SKM-1 (cell line): ENCODE data around the gene OR7C2.
"Not testable (repeated sequence)": the region's sequence is repeated elsewhere in the genome, so short reads cannot be mapped to it uniquely, and the experiment has no call there.

Experiments used
- DNase-seq: peaks from one replicate; lab custom pipeline; 2025; ENCODE audit not compliant: unreplicated experiment; lab: John Stamatoyannopoulos, UW

The OR7C2 gene

DNA sequence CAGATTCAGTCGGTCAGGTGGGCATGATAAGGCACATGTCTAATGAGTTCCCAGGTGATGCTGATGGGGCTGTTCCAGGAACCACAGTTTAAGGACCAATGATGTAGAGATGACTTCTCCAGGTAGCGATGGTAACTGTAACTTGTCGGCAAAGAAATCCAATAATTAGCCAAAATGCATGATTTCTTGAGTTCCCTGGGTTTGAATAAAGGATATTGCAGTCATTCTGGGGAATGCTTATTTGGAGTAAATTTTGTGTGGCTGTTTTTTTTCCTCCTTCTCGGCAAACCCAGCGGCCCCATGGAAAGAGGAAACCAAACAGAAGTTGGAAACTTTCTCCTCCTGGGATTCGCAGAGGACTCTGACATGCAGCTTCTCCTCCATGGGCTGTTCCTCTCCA, at the start of gene OR7C2:
Gene OR7C2, plus strand, starts transcription at position 301 of the 400 bp plus-strand sequence. Its CDS starts 0 bp downstream, at position 301.
- DNase-seq = no peak

DNA sequence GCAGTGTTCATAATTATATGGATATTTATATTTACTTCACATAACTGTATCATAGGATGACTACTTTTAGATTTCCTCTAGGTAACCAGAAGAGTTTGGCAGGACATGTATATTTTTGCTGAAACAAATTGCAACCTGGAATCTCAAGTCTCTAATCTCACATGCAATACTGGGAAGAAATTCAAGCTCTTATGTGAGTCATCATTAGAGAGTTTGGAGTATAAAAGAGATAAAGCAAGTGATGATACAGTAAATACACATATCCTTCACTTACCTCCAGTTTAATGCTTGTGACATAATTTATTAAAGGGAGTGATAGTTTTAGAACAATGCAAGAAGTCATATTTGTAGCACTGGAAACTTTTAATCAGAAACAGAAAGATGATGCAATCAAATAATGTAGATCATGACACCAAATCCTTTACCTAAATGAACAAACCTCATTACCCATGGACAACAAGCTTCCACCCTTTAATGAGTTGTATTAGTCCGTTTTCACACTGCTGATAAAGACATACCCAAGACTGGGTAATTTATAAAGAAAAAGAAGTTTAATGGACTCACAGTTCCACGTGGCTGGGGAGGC, 39.5 kb upstream of the OR7C2 start:
- no peak for DNase-seq

DNA sequence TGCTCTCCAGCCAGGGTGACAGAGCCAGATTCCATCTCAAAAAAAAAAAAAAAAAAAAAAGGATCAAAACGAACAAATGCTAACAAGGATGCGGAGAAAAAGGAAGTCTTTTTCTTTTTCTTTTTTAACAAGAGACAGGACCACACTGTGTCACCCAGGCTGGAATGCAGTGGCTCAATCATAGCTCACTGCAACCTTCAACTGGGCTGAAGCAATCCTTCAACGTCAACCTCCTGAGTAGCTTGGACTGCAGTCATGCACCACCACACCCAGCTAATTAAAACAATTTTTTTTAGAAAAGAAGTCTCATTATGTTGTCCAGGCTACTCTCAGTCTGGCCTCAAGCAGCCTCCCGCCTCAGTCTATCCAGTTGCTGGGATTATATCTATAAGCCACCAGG, 34.6 kb upstream of the OR7C2 start:
- DNase-seq = no peak

DNA sequence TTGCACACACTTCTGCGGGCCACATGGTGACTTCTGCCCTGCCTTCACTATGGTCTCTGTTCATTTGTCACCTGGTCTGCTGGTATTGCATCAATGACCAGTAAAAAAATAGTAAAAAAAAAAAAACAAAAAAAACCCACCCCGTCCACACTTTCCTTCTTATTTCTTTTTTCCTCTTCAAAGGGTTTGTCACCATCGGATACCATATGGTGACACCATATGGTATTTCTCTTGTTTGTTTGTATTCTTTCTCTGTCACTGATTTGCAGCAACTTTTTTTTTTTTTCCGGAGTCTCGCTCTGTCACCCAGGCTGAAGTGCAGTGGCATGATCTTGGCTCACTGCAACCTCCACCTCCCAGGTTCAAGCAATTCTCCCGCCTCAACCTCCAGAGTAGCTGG, 26.2 kb upstream of the OR7C2 start:
- no peak for DNase-seq

DNA sequence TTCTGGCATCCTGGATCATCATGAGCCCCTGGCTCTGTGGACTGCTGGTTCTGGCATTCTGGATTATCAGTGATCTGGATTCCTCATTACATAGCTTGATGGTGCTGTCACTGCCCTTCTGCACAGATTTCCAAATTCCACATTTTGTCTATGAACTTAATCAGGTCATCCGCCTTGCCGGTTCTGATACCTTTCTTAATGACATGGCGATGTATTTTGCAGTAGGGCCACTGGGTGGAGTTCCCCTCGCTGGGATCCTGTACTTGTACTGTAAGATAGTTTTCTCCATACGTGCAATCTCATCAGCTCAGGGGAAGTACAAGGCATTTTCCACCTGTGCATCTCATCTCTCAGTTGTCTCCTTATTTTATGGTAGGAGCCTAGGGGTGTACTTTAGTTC, 24.4 kb upstream of the OR7C2 start:
- no peak for DNase-seq

DNA sequence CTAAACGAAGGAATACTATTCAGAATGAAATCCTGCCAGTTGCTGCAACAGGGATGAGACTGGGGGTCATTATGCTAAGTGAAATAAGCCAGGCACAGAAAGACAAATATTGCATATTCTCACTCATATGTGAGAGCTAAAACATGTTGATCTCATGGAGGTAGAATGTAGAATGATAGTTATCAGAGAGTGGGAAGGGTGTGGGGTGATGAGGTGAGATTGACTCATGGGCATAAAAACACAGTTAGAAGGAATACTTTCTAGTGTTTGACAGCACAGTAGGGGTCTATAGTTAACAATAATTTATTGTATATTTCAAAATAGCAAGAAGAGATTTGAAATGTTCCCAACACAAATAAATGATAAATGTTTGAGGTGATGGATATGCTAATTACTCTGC, 7.8 kb upstream of the OR7C2 start:
- no peak for DNase-seq

DNA sequence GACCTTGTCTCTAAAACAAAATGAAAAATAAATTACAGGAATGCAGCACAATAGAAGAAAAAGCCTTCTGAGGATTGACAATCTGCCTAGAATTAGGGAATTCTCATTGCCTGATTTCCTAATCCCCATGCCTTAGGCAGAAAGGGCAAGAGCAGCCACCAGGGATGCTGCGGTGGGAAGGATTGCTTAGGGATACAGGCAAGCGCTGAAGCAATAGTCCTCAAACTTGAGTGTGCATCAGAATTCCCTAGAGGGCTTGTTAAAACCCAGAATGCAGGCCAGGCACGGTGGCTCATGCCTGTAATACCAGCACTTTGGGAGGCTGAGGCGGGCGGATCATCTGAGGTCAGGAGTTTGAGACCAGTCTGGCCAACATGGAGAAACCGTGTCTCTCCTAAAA, 1.0 kb upstream of the OR7C2 start:
- DNase-seq = no peak

DNA sequence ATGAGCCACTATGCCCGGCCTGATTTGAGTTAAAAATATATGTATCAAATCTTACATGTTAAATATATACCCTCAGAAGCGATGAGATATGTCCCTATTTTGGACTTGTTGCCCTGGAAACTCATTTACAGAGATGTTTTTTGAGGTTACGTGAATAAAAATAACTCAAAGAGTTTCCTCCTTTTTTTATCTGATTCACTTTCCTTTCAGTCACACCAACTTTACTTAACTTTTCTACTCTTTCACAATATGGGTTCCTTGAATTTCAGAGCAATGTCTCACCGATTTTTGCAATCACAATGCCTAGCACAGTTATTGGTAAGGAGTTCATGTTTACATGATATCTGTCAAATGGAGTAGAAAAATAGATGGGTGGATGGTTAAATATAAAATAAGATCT, 2.3 kb downstream of the OR7C2 start:
- peak; percentile 77 for DNase-seq

DNA sequence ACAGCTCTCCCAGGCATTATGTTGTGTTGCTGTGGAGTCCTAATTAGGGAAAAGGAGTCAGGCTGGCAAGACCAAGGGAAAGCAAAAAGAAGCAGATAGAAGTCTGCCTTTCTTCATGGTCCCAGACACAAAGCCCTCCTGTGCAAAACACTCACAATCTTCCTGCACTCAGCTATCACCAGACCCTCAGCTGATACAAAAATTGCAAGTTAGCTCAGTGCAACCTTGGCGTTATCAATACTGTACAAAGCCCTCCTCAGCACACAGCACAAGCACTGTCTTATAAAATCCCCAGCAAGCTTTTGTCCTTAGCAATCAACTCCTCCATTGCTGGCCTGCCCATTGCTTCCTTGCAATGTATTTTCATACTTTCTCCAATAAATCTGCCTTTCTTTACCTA, 3.2 kb downstream of the OR7C2 start:
- no peak for DNase-seq

DNA sequence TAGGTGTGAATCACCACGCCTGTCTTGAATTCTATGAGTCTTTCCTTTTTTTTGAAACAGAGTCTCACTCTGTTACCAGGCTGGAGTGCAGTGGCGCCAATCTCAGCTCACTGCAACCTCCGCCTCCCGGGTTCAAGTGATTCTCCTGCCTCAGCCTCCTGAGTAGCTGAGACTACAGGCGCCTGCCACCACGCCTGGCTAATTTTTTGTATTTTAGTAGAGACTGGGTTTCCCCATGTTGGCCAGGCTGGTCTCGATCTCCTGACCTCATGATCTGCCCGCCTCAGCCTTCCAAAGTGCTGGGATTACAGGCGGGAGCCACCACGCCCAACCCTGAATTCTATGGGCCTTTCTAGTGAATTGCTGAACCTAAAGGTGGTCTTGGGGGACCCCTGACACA, 8.1 kb downstream of the OR7C2 start:
- DNase-seq = not testable (repeated sequence)

DNA sequence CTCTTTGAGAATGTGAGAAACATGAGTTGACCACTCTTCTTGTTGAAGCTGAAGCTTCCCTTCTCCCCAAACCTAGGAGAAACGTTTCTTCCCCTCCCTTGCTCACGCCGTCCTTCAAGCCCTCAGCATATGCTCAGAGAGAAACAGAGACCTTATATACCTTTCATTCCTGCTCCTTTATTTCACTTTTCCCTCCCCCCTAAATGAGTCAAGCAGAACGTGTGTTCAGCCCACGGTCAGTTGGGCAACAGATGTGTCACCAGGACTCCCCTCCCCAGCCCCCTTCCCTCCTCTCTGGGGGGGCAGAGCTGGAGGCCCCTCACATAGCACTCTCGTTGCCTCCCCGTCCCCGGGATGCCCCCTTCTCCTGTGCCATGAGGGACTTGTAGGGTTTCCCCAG, 8.6 kb downstream of the OR7C2 start:
- no peak for DNase-seq

DNA sequence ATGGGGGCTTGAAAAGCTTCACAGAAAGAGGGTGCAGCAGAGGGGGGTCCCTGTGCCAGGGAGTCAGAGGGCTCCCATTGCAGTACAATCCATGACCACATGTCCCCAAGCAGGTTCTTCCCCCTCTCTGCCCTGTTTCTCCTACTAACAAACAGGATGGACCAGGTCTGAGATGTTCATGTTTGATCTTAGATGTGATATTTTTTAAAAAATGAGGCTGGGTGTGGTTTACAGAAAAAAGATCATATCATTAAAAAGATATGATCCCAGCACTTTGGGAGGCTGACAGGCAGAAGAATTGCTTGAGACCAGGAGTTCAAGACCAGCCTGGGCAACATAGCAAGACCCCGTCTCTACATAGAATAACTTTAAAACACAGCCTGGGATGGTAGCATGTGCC, 9.1 kb downstream of the OR7C2 start:
- no peak for DNase-seq

DNA sequence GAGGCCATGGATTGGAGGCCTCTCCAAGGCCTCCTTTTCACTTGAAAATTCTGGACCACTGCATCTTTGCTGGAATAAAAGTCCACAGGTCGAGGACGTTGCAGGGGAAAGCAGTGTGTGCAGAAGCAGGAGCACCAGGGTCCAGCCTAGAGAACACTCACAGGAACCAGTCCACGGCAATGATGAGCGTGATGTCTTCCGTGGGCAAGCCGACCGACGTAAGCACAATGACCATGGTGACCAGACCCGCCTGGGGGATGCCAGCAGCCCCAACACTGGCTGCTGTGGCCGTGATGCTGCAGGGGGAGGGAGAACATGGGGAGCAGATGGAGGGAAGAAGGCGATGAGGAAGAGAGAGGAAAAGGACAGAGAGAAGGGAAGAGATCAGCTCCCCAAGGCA, 11.5 kb downstream of the OR7C2 start:
- no peak for DNase-seq

DNA sequence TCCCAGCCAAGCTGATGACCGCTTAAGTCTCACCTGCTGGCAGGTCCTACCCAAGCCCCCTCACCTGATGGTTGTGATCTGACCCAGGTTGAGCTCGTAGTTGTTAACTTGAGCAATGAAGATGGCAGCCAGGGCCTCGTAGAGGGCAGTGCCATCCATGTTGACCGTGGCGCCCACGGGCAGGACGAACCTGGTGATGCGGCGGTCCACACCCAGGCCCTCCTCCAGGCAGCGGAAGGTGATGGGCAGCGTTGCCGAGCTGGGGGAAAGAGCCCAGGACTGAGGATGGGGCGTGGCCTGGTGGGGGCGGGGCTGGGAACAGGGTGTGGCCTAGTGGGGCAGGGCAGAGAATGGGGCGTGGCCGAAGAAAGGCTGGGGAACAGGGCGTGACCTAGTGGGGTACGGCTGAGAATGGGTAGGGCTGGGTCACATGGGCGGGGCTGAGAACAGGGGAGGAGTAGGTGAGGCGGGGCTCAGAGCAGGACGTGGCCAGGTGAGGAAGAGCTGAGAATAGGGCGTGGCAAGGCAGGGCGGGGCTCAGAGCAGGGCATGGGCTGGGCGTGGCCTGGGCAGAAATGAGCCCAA, 12.9 kb downstream of the OR7C2 start:
- DNase-seq = no peak

DNA sequence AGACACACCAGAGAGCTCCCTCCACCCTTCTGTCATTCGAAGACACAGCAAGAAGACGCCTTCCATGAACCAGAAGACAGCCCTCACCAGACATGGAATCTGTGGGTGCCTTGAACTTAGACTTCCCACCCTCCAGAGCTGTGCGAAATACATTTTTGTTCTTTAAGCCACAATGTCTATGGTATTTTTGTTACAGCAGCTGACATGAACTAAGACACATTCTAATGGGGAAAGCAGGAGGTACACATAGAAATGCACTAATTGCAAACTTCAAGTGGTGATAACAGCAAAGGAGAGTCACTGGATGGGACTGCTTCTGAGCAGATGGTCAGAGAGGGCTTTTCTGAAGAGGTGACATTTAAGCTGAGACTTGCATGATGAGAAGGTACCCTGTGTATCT, 16.2 kb downstream of the OR7C2 start:
- no peak for DNase-seq

DNA sequence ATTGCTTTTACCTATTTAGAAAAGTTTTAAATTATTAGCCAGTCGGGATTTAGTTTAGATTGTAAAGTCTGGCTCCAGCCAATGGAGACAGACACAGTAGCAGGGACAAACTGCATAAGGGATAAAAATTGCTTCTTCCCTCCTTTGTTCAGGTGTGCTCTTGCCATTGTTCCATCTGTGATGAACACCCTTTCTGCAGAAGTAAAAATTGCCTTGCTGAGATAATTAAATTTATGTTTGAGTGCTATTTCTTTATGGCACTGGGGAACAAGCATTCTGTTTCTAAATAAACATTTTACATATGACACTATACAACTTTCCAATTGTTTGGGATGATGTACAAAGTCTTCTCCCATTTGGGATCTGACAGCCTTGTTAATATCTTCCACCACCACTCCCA, 18.0 kb downstream of the OR7C2 start:
- DNase-seq = no peak

DNA sequence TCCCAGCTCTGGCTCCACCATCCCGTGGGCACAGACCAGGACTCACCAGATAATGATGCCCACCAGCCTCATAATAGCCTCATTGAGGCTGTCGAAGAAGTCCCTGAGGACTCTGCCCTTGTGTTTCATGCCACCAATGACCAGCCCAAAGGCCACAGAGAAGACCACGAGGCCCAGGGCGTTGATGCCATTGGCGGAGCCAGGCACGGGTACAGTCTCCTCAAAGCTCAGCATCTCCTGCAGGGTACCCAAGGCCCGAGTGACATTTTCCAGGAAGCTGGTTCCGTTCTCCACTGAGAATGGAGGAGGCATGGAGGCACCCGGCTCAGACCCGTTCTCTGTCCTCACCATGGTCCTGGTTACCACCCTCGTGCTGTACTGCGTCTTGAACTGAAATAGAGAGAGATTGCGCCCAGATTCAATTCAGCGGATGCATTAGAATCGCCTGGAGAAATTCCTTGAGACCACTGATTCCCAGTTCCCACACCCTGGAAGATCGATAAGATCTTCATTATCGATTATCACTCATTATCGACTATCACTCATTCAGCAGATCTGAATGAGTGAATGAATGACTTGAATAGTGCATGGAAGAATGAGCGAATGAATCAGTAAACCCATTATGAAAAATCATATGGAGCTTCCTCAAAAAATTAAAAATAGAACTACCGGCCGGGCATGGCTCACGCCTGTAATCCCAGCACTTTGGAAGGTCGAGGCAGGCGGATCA, 20.8 kb downstream of the OR7C2 start:
- DNase-seq = no peak

DNA sequence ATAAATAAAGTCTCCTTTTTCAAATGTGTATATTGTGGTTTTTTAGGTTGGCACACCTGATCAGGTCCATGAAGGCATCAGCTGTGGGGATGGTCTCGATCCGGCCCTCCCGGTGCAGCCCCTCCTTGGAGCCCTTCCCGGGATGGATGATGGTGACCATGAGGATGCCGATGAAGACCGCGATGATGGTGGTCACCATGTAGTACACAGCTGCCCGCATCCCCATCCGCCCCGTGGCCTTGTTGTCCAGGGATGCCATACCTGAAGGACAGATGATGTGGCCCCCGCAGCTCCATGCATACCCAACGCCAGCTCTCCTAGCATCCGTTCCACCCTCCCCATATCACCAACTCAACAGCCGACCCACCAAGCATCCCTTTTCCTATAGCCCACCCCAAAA, 27.0 kb downstream of the OR7C2 start:
- DNase-seq = no peak

DNA sequence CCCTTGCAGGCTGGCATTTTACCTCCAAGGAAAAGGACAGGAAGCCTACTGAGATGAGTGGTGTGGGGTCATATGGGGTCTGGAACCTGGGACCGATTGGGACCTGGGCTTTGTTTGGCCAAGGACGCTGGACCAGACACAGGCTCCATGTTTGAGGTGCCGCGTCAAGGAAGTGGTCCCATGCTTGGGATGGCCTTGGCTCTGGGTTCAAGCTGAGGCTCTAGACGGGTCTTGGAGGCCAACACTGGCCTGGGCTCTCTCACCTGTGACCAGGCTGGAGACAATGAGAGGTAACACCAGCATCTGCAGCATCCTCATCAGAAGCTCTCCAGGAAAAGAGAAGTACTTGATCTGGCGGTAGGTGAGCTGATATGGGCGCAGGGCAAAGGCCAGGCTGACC, 30.2 kb downstream of the OR7C2 start:
- DNase-seq = no peak

DNA sequence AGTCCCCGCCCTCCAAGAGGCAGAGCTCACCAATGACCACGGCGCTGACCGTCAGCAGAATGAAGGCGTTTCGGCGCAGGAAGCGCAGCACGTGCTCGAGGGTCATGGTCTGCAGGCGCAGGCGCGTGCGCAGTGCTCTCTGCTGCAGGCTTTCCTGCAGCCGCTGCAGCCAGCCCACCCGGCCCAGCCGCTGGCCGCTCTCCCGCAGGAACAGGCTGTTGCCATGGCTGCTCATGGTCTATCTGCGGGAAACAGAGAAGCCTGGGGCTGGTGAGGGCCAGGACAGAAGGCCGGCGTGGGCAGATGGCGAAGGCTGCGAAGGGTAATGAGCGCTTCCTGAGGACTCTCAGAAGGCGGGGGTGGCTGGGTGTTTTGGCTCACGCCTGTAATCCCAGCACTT, 31.4 kb downstream of the OR7C2 start:
- no peak for DNase-seq

DNA sequence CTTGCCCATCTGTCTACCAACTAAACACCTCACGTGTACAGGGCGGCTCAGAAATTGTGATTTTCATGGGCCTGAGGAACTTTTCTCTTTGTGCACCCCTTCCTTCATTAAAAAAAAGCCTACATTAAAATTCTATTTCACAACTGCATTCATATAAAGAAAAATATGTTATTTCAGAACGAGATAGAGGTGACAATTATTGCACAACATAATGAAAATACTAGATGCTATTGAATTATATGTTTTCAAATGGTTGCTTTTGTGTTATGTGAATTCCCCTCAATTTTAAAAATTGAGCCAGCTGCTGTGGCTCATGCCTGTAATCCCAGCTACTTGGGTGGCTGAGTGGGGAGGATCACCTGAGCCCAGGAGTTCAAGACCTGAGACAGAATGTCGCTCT, 33.2 kb downstream of the OR7C2 start:
- DNase-seq = no peak

DNA sequence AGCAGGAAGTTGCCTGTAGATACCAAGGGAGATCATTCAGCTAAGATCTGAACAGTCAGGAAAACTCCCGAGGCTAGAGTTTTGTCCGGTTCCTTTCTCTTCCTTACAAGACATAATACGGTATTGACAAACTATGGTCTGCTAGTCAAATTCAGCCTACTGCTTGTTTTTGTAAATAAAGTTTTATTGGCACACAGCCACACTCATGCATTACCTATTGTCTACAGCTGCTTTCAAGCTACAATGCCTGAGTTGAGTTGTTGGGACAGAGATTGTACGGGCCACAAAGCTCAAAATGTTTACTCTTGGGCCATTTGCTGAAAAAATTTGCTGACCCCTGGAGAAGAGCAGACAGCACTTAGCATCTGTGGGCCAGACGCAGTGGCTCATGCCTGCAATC, 35.8 kb downstream of the OR7C2 start:
- DNase-seq = no peak
